ENCODE data around the gene FDXR. TPM values are rescaled to one million over a fixed set of nuclear protein-coding genes. Genes with fewer than 3 reads are reported as not detected.
"Not testable (repeated sequence)": the region's sequence is repeated elsewhere in the genome, so short reads cannot be mapped to it uniquely, and the experiment has no call there.

Gene FDXR
- total RNA-seq, 1 experiment from 2014 or later: 39.7 TPM

- DNase-seq: no peak
- peaks cover 6% of the 10 kb centered on the region for H3K4me1 ChIP-seq (ENCODE audit: insufficient read depth, low read length)
- no peaks in the 10 kb centered on the region for H3K27me3 ChIP-seq (ENCODE audit: insufficient read depth, low read length)
- no CpG with 5 or more reads among the region's 34 CpGs for WGBS (ENCODE audit: extremely low coverage, insufficient read length, low lambda C conversion rate)
- Mint-ChIP-seq H3K4me1 (peaks cover 48 to 58% of the 10 kb centered on the region in 2 experiments), H3K36me3 (ENCODE audit: insufficient read depth in 1 of 3, low read depth in 3 of 3) (peaks cover 0 to 2% (median 0%) of the 10 kb centered on the region in 3 experiments; a peak in 3 of 7 replicates), H3K4me3 (no peak overlapping the region), H3K27ac (no peak overlapping the region), H3K9me3 (peaks cover 0 to 3% of the 10 kb centered on the region in 2 experiments; a peak in 1 of 5 replicates), H3K27me3 (ENCODE audit: low read depth) (peaks cover 30% of the 10 kb centered on the region)
- no peak overlapping the region for H4K5ac ChIP-seq (ENCODE audit: insufficient read length, low read depth, low read length)
- H3K4ac ChIP-seq (ENCODE audit: low read depth, low read length): no peak overlapping the region
- no peak overlapping the region for H3T11ph ChIP-seq (ENCODE audit: low read length)
- no peak overlapping the region for H4K8ac ChIP-seq (replicated peaks; ENCODE audit: insufficient read length, low read depth, low read length)
- no peak overlapping the region for H2BK15ac ChIP-seq (ENCODE audit: low read depth, low read length)
- no peak overlapping the region for H2AFZ ChIP-seq (ENCODE audit: low read length)
- no peak overlapping the region for H3K23ac ChIP-seq (ENCODE audit: insufficient read length, low read depth, low read length)
- H2BK5ac ChIP-seq (ENCODE audit: insufficient read length, low read length): no peak overlapping the region
- H4K91ac ChIP-seq (ENCODE audit: insufficient read length, low read depth, low read length): no peak overlapping the region
- no peak for TF ChIP-seq CTCF (conservative IDR thresholded peaks at IDR 0.05)
- no peak overlapping the region for H3K27ac ChIP-seq (ENCODE audit: insufficient read length, low read depth, low read length)
- H3K14ac ChIP-seq (ENCODE audit: insufficient read depth, low read length): no peak overlapping the region
- H4K20me1 ChIP-seq (ENCODE audit: control insufficient read depth, insufficient read depth, insufficient read length): no peaks in the 10 kb centered on the region
- H2AK5ac ChIP-seq (ENCODE audit: insufficient read length, low read length): no peak overlapping the region
- no peak overlapping the region for H2BK20ac ChIP-seq (ENCODE audit: low read depth, low read length, poor library complexity, severe bottlenecking)
- no peaks in the 10 kb centered on the region for H3K79me1 ChIP-seq (ENCODE audit: insufficient read depth, low read depth, low read length, poor library complexity, severe bottlenecking)
- H3K9me3 ChIP-seq (ENCODE audit: control insufficient read depth, low read depth, low read length): no peaks in the 10 kb centered on the region
- H3K56ac ChIP-seq (ENCODE audit: insufficient read length, low read depth, low read length): no peak overlapping the region
- no peak overlapping the region for H3K18ac ChIP-seq (ENCODE audit: insufficient read length, low read depth, low read length)
- no peak overlapping the region for H2BK12ac ChIP-seq (ENCODE audit: insufficient read length, low read depth, low read length)
- H3K4me2 ChIP-seq (ENCODE audit: insufficient read depth, insufficient read length, low read length): no peak overlapping the region
- no peak overlapping the region for H2BK120ac ChIP-seq (ENCODE audit: low read depth, low read length, poor library complexity, severe bottlenecking)
- H3K9ac ChIP-seq (ENCODE audit: extremely low read depth, insufficient read length, low read length): no peak overlapping the region
- H3K79me2 ChIP-seq (ENCODE audit: insufficient read depth, low read length): no peaks in the 10 kb centered on the region
- no peaks in the 10 kb centered on the region for H3K23me2 ChIP-seq (ENCODE audit: insufficient read length, low read depth, low read length, poor library complexity, severe bottlenecking)
These were observed 34.2 kb upstream of the FDXR start for GRCh38 chr17:74907012-74907411.

GRCh38 chr17:74906214-74906793 lies 33.5 kb upstream of the FDXR start:
- H3K23ac ChIP-seq (ENCODE audit: insufficient read length, low read depth, low read length); DNase-seq; H3K79me2 ChIP-seq (ENCODE audit: insufficient read depth, low read length); H3K4me1 ChIP-seq (ENCODE audit: insufficient read depth, low read length); H3K4me2 ChIP-seq (ENCODE audit: insufficient read depth, insufficient read length, low read length); H3K9me3 ChIP-seq (ENCODE audit: control insufficient read depth, low read depth, low read length); H3T11ph ChIP-seq (ENCODE audit: low read length); H3K18ac ChIP-seq (ENCODE audit: insufficient read length, low read depth, low read length); H3K79me1 ChIP-seq (ENCODE audit: insufficient read depth, low read depth, low read length, poor library complexity, severe bottlenecking); H3K27ac ChIP-seq (ENCODE audit: insufficient read length, low read depth, low read length); H2BK5ac ChIP-seq (ENCODE audit: insufficient read length, low read length); H2BK12ac ChIP-seq (ENCODE audit: insufficient read length, low read depth, low read length); H3K4me3 Mint-ChIP-seq; H3K56ac ChIP-seq (ENCODE audit: insufficient read length, low read depth, low read length); H3K36me3 Mint-ChIP-seq (ENCODE audit: insufficient read depth in 1 of 3, low read depth in 3 of 3); H3K9me3 Mint-ChIP-seq; H2BK15ac ChIP-seq (ENCODE audit: low read depth, low read length); H3K9ac ChIP-seq (ENCODE audit: extremely low read depth, insufficient read length, low read length); H2BK20ac ChIP-seq (ENCODE audit: low read depth, low read length, poor library complexity, severe bottlenecking); H3K27me3 ChIP-seq (ENCODE audit: insufficient read depth, low read length); H3K27ac Mint-ChIP-seq; H3K14ac ChIP-seq (ENCODE audit: insufficient read depth, low read length); H3K23me2 ChIP-seq (ENCODE audit: insufficient read length, low read depth, low read length, poor library complexity, severe bottlenecking); H4K8ac ChIP-seq (replicated peaks; ENCODE audit: insufficient read length, low read depth, low read length); H2AK5ac ChIP-seq (ENCODE audit: insufficient read length, low read length); H3K4ac ChIP-seq (ENCODE audit: low read depth, low read length); H4K20me1 ChIP-seq (ENCODE audit: control insufficient read depth, insufficient read depth, insufficient read length); H2AFZ ChIP-seq (ENCODE audit: low read length); H4K91ac ChIP-seq (ENCODE audit: insufficient read length, low read depth, low read length); H2BK120ac ChIP-seq (ENCODE audit: low read depth, low read length, poor library complexity, severe bottlenecking); H4K5ac ChIP-seq (ENCODE audit: insufficient read length, low read depth, low read length): not testable (repeated sequence)
- no CpG with 5 or more reads among the region's 6 CpGs for WGBS (ENCODE audit: extremely low coverage, insufficient read length, low lambda C conversion rate)
- H3K4me1 Mint-ChIP-seq: peaks cover 43 to 54% of the 10 kb centered on the region in 2 experiments
- H3K27me3 Mint-ChIP-seq (ENCODE audit: low read depth): peaks cover 35% of the 10 kb centered on the region

Data from H9 (cell line).